ENCODE measurements around the gene PCDHA3.
"Not testable (repeated sequence)": the region's sequence is repeated elsewhere in the genome, so short reads cannot be mapped to it uniquely, and the experiment has no call there.

GRCh38 chr5:140808241-140808888 lies 7.5 kb downstream of the PCDHA3 start:
- TF ChIP-seq CTCF (conservative IDR thresholded peaks at IDR 0.05; ENCODE audit: low read length); EZH2phosphoT487 (IDR thresholded peaks at IDR 0.05; ENCODE audit: borderline replicate concordance): not testable (repeated sequence)
